Keratinocyte (primary cell): Measurements from ENCODE around the gene RNF112. TPM values are rescaled to one million over a fixed set of nuclear protein-coding genes. Genes with fewer than 3 reads are reported as not detected.

Source experiments
- DNase-seq: peaks from one replicate; pipeline ENCODE4 v3.0.0-alpha.2; 2011; ENCODE audit warnings: low read depth, missing footprints, low spot score
- FAIRE-seq: peaks from 2 replicates; lab custom pipeline; 2011; peaks lifted over from hg19 to GRCh38; lab: Jason Lieb, UNC
- H2AFZ ChIP-seq: 2 replicates; pipeline ENCODE4 v1.6.0; 2012; ENCODE audit warnings: low read length, control low read depth, inconsistent platforms; ENCODE audit not compliant: control insufficient read depth
- H3K27ac ChIP-seq: 2 replicates; pipeline ENCODE4 v1.5.1; 2011; ENCODE audit warnings: low read length; ENCODE audit not compliant: control insufficient read depth, insufficient read depth
- H3K27me3 ChIP-seq: 3 replicates; pipeline ENCODE4 v1.6.0; 2011; ENCODE audit warnings: low read length; ENCODE audit not compliant: control insufficient read depth, insufficient read depth; ENCODE audit errors: extremely low read depth
- H3K36me3 ChIP-seq, 2 experiments: 2 replicates in 1 of 2; 3 replicates in 1 of 2; pipeline ENCODE4 v1.5.1; 2011; ENCODE audit warnings: low read length in 2 of 2, mild to moderate bottlenecking in 1 of 2; ENCODE audit not compliant: control insufficient read depth in 2 of 2, insufficient read depth in 2 of 2; ENCODE audit errors: extremely low read depth in 1 of 2
- H3K4me1 ChIP-seq: 3 replicates; pipeline ENCODE4 v1.5.1; 2011; ENCODE audit warnings: low read length; ENCODE audit not compliant: control insufficient read depth, insufficient read depth; ENCODE audit errors: extremely low read depth
- H3K4me2 ChIP-seq: 3 replicates; pipeline ENCODE4 v1.6.0; 2011; ENCODE audit warnings: low read depth, low read length; ENCODE audit not compliant: control insufficient read depth, insufficient read depth; ENCODE audit errors: extremely low read depth
- H3K4me3 ChIP-seq, 3 experiments: fragments of 200-600 bp in 1 of 3; sonication (generic) in 1 of 3; 2 replicates in 2 of 3; 3 replicates in 1 of 3; pipeline ENCODE4 v1.5.1; 2011 to 2016; ENCODE audit warnings: low read length in 3 of 3, mild to moderate bottlenecking in 3 of 3, control low read depth in 2 of 3, inconsistent platforms in 1 of 3, low read depth in 1 of 3, mixed read lengths in 1 of 3, mixed run types in 1 of 3, moderate library complexity in 1 of 3; ENCODE audit not compliant: control insufficient read depth in 2 of 3, insufficient read depth in 2 of 3; ENCODE audit errors: extremely low read depth in 1 of 3
- H3K79me2 ChIP-seq: 2 replicates; pipeline ENCODE4 v1.6.0; 2012; ENCODE audit warnings: low read length; ENCODE audit not compliant: control insufficient read depth, insufficient read depth
- H3K9ac ChIP-seq: 3 replicates; pipeline ENCODE4 v1.6.0; 2011; ENCODE audit warnings: low read length; ENCODE audit not compliant: control insufficient read depth, insufficient read depth; ENCODE audit errors: extremely low read depth
- H3K9me1 ChIP-seq: 3 replicates; pipeline ENCODE4 v1.6.0; 2011; ENCODE audit warnings: low read length; ENCODE audit not compliant: control insufficient read depth, insufficient read depth; ENCODE audit errors: extremely low read depth
- H3K9me3 ChIP-seq: 2 replicates; pipeline ENCODE4 v1.5.1; 2012; ENCODE audit warnings: low read depth, low read length; ENCODE audit not compliant: control insufficient read depth
- H4K20me1 ChIP-seq: 3 replicates; pipeline ENCODE4 v1.6.0; 2011; ENCODE audit warnings: low read length; ENCODE audit not compliant: control insufficient read depth, insufficient read depth; ENCODE audit errors: extremely low read depth
- EZH2 ChIP-seq: IDR thresholded peaks from one replicate; pipeline ENCODE4 v1.6.1; 2012; ENCODE audit warnings: inconsistent platforms, mild to moderate bottlenecking, low read length, moderate library complexity
- dilution Hi-C: fragments of 300-500 bp; cut with MboI; formaldehyde crosslinking; loops from one replicate; pipeline ENCODE4 v1.7.0; 2020; ENCODE audit warnings: low sequenced_read_pairs; ENCODE audit not compliant: extremely low pct_ligation_motif_present
- polyA plus RNA-seq, 5 experiments: library from polyadenylated mRNA; depleted of rRNA in 3 of 5; stranded (reverse) in 3 of 5; stranded (forward) in 1 of 5; unstranded in 1 of 5; fragments of >200 nt; gene quantifications; 1 replicate in 1 of 5; 2 replicates in 3 of 5; 3 replicates in 1 of 5; pipeline versions ENCODE4 v1.2.1 to v1.2.3, GENCODE V29; 2011 to 2012; ENCODE audit warnings: missing spikeins in 2 of 5, low read depth in 1 of 5, low replicate concordance in 1 of 5
- TF ChIP-seq, protein P1 (sequence below), 3 experiments: IDR thresholded peaks in 1 of 3; conservative IDR thresholded peaks in 1 of 3; optimal IDR thresholded peaks in 1 of 3; 2 replicates in 2 of 3; 3 replicates in 1 of 3; pipeline versions ENCODE3 to v1.5.1; 2011; ENCODE audit warnings: low read length in 3 of 3, mild to moderate bottlenecking in 3 of 3, moderate library complexity in 2 of 3, control low read depth in 1 of 3, inconsistent platforms in 1 of 3; ENCODE audit not compliant: insufficient read depth in 2 of 3; ENCODE audit errors: extremely low read depth in 1 of 3

RNF112 gene
- polyA plus RNA-seq, 1 donor (not counting 4 experiments of a cell fraction or from before 2014, with no cell fraction given) = 0.05 TPM

DNA sequence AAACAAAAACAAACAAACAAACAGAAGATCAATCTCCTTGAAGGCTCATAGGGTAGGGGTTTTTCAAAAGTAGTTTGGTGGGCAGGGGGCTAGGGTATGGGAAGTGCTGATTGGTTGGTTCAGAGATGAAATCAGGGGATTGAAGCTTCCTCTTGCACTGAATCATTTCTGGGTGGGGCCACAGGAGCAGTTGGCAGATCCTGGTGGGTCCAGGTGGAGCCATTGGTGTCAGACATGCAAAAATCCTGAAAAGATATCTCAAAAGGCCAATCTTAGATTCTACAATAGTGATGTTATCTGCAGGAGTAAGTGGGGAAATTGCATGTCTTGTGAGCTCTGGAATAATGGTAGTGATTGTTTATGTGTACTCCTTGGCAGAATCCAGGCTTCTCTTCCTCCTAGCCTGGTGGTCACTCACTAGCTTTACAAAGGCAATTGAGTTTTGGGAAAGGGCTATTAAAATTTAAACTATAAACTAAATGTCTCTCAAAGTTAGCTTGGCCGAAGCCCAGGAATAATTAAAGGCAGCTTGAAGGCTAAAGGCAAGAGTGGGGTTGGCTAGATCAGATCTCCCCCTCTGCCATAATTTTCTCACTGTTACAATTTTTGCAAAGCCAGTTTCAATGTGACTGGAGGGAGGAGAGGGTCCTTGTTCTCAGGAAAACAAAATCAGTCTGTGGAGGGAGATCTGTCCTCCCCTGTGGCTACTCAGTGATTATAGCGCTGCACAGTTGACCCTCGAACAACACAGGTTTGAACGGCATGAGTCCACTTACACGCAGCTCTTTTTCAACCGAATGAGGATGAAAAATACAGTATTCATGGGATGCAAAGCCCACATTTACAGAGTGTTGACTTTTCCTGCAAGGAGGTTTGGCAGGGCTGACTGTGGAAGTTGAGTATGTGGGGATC lies 45.2 kb downstream of the RNF112 start:
- no peak overlapping the region for H3K9ac ChIP-seq
- H2AFZ ChIP-seq = no peak overlapping the region
- TF ChIP-seq, protein P1, sequence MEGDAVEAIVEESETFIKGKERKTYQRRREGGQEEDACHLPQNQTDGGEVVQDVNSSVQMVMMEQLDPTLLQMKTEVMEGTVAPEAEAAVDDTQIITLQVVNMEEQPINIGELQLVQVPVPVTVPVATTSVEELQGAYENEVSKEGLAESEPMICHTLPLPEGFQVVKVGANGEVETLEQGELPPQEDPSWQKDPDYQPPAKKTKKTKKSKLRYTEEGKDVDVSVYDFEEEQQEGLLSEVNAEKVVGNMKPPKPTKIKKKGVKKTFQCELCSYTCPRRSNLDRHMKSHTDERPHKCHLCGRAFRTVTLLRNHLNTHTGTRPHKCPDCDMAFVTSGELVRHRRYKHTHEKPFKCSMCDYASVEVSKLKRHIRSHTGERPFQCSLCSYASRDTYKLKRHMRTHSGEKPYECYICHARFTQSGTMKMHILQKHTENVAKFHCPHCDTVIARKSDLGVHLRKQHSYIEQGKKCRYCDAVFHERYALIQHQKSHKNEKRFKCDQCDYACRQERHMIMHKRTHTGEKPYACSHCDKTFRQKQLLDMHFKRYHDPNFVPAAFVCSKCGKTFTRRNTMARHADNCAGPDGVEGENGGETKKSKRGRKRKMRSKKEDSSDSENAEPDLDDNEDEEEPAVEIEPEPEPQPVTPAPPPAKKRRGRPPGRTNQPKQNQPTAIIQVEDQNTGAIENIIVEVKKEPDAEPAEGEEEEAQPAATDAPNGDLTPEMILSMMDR (optimal IDR thresholded peaks at IDR 0.05 in 1 of 3, IDR thresholded peaks at IDR 0.05 in 1 of 3, conservative IDR thresholded peaks at IDR 0.05 in 1 of 3; ENCODE audit: extremely low read depth in 1 of 3, insufficient read depth in 2 of 3, low read length in 3 of 3) = no peak
- no peaks in the 10 kb centered on the region for H3K9me3 ChIP-seq
- FAIRE-seq (no peak), DNase-seq (no peak)
- H3K27me3 ChIP-seq = peaks cover 7% of the 10 kb centered on the region
- H3K79me2 ChIP-seq = no peaks in the 10 kb centered on the region
- H3K4me2 ChIP-seq = no peak overlapping the region
- H4K20me1 ChIP-seq = no peaks in the 10 kb centered on the region
- no peaks in the 10 kb centered on the region for H3K36me3 ChIP-seq
- dilution Hi-C loops = loop anchor here (5.0 kb wide), 1 partner anchor 94 kb away; the partner anchor contains the start of gene B9D1
- no peaks in the 10 kb centered on the region for H3K4me1 ChIP-seq
- H3K27ac ChIP-seq = no peak overlapping the region
- H3K4me3 ChIP-seq = no peak overlapping the region
- H3K9me1 ChIP-seq = no peaks in the 10 kb centered on the region

DNA sequence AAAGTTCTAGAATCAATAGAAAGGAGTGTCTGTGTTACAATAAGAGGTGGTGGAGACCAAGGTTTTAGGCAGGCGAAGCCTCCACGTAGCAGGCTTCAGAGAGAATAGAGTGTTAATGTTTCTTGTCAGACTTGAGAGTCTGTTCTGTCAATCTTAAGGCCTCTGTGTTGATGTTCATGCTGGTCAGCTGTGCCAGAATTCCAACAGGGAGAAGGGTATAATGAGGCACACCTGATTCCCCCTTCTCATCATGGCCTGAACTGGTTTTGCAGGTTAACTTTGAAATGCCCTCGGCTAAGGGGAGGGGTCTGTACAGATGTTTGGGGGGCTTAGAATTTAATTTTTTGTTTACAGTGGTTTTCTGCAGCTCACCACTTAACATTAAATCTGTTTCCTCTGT lies 46.0 kb downstream of the RNF112 start:
- H3K9me3 ChIP-seq = no peaks in the 10 kb centered on the region
- H3K9me1 ChIP-seq = no peaks in the 10 kb centered on the region
- DNase-seq = no peak
- peaks cover 7% of the 10 kb centered on the region for H3K27me3 ChIP-seq
- H4K20me1 ChIP-seq = no peaks in the 10 kb centered on the region
- TF ChIP-seq, protein P1 (optimal IDR thresholded peaks at IDR 0.05 in 1 of 3, IDR thresholded peaks at IDR 0.05 in 1 of 3, conservative IDR thresholded peaks at IDR 0.05 in 1 of 3; ENCODE audit: extremely low read depth in 1 of 3, insufficient read depth in 2 of 3, low read length in 3 of 3) = no peak
- TF ChIP-seq EZH2 = no peak
- no peaks in the 10 kb centered on the region for H3K79me2 ChIP-seq
- no peaks in the 10 kb centered on the region for H3K36me3 ChIP-seq
- H3K4me1 ChIP-seq = no peaks in the 10 kb centered on the region
- no peak for FAIRE-seq
- dilution Hi-C loops = loop anchor here (5.0 kb wide), 1 partner anchor 95 kb away; the partner anchor contains the start of gene B9D1
- H3K27ac ChIP-seq = no peak overlapping the region
- no peak overlapping the region for H3K4me3 ChIP-seq
- H2AFZ ChIP-seq = no peak overlapping the region
- H3K4me2 ChIP-seq = no peak overlapping the region
- H3K9ac ChIP-seq = no peak overlapping the region
